Measurements from ENCODE around the gene STXBP2.

DNA sequence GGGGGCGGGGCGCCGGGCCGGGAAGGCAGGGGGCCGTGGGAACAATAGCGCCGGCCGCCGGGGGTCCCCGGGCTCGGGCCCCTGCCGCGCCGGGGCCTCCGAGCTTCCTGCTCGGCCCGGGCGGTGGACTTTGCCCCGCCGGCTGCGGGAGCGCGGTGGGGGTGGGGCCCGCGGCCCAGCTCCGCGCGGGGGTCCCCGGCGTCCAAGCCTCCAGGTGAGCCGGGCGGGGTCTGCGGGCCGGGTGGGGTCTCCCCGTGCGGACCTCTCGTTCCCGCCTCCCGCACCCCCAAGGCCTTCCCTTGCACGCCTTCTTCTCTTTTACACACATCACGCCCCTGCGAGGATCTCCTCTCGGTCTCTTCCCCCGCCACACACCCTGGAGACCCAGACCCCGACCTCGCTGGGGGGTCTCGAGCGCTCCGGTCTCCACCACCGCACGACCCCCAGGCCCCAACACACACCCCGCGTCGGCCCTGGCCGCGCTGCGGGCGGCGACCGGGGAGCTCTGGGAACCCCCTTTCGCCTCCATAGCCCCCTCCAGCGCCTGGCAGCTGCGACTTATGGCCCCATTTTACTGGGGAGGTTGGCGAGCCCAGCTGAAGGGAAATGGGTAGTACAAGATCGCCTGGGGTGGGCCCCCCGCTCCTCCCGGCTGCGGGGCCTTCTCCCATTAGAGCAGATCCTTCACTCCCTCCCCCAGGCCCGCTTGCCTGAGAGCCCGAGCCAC, 40.5 kb upstream of the STXBP2 start:
- TF ChIP-seq, protein P1, sequence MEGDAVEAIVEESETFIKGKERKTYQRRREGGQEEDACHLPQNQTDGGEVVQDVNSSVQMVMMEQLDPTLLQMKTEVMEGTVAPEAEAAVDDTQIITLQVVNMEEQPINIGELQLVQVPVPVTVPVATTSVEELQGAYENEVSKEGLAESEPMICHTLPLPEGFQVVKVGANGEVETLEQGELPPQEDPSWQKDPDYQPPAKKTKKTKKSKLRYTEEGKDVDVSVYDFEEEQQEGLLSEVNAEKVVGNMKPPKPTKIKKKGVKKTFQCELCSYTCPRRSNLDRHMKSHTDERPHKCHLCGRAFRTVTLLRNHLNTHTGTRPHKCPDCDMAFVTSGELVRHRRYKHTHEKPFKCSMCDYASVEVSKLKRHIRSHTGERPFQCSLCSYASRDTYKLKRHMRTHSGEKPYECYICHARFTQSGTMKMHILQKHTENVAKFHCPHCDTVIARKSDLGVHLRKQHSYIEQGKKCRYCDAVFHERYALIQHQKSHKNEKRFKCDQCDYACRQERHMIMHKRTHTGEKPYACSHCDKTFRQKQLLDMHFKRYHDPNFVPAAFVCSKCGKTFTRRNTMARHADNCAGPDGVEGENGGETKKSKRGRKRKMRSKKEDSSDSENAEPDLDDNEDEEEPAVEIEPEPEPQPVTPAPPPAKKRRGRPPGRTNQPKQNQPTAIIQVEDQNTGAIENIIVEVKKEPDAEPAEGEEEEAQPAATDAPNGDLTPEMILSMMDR (tag by site-specific recombination; IDR thresholded peaks at IDR 0.05), result no peak
- TF ChIP-seq TRIM28 (IDR thresholded peaks at IDR 0.05; ENCODE audit: borderline replicate concordance, low read length), result no peak
